ENCODE results near the gene SAMD5.
"Not testable (repeated sequence)": the region's sequence is repeated elsewhere in the genome, so short reads cannot be mapped to it uniquely, and the experiment has no call there.

SAMD5 gene

GRCh38 chr6:147527197-147527596 is 18.7 kb downstream of the SAMD5 start:
- DNase-seq (ENCODE audit: insufficient read length, low spot score) (no peak), FAIRE-seq (no peak)

- DNase-seq (ENCODE audit: insufficient read length, low spot score) (no peak), FAIRE-seq (no peak)
Measured at GRCh38 chr6:147528511-147529145, 20.1 kb downstream of the SAMD5 start.

- peak; percentile 80 for FAIRE-seq
- DNase-seq (ENCODE audit: insufficient read length, low spot score), result no peak
Measured at GRCh38 chr6:147530132-147531060, 21.9 kb downstream of the SAMD5 start.

GRCh38 chr6:147531321-147531720 is 22.8 kb downstream of the SAMD5 start:
- FAIRE-seq (no peak), DNase-seq (ENCODE audit: insufficient read length, low spot score) (no peak)

- no peak for DNase-seq (ENCODE audit: insufficient read length, low spot score)
- no peak for FAIRE-seq
Measured at GRCh38 chr6:147534116-147534860, 25.8 kb downstream of the SAMD5 start.

GRCh38 chr6:147538821-147539220 is 30.3 kb downstream of the SAMD5 start:
- FAIRE-seq (no peak), DNase-seq (ENCODE audit: insufficient read length, low spot score) (no peak)

GRCh38 chr6:147540075-147540474 is 31.6 kb downstream of the SAMD5 start:
- FAIRE-seq (no peak), DNase-seq (ENCODE audit: insufficient read length, low spot score) (no peak)

- DNase-seq (ENCODE audit: insufficient read length, low spot score); FAIRE-seq: not testable (repeated sequence)
Measured at GRCh38 chr6:147542436-147542835, 33.9 kb downstream of the SAMD5 start.

- FAIRE-seq (no peak), DNase-seq (ENCODE audit: insufficient read length, low spot score) (no peak)
Measured at GRCh38 chr6:147544420-147544819, 35.9 kb downstream of the SAMD5 start.

- FAIRE-seq (no peak), DNase-seq (ENCODE audit: insufficient read length, low spot score) (no peak)
Measured at GRCh38 chr6:147546501-147547368, 38.2 kb downstream of the SAMD5 start.

GRCh38 chr6:147547369-147547902 is 38.9 kb downstream of the SAMD5 start:
- FAIRE-seq, result no peak
- no peak for DNase-seq (ENCODE audit: insufficient read length, low spot score)

- DNase-seq (ENCODE audit: insufficient read length, low spot score) (no peak), FAIRE-seq (no peak)
Measured at GRCh38 chr6:147548921-147549475, 40.5 kb downstream of the SAMD5 start.

GRCh38 chr6:147549531-147549930 is 41.0 kb downstream of the SAMD5 start:
- DNase-seq (ENCODE audit: insufficient read length, low spot score) (no peak), FAIRE-seq (peak; percentile 14)

GRCh38 chr6:147551976-147552375 is 43.5 kb downstream of the SAMD5 start:
- DNase-seq (ENCODE audit: insufficient read length, low spot score) (no peak), FAIRE-seq (no peak)

- FAIRE-seq (no peak), DNase-seq (ENCODE audit: insufficient read length, low spot score) (no peak)
Measured at GRCh38 chr6:147553099-147553498, 44.6 kb downstream of the SAMD5 start.

GRCh38 chr6:147554281-147554680 is 45.8 kb downstream of the SAMD5 start:
- no peak for DNase-seq (ENCODE audit: insufficient read length, low spot score)
- no peak for FAIRE-seq

GRCh38 chr6:147559006-147559405 is 50.5 kb downstream of the SAMD5 start:
- DNase-seq (ENCODE audit: insufficient read length, low spot score), result no peak
- no peak for FAIRE-seq

GRCh38 chr6:147560670-147561069 is 52.2 kb downstream of the SAMD5 start:
- peak; percentile 9 for DNase-seq (ENCODE audit: insufficient read length, low spot score)
- FAIRE-seq, result no peak

- FAIRE-seq (no peak), DNase-seq (ENCODE audit: insufficient read length, low spot score) (no peak)
Measured at GRCh38 chr6:147561726-147562125, 53.2 kb downstream of the SAMD5 start.

- DNase-seq (ENCODE audit: insufficient read length, low spot score) (no peak), FAIRE-seq (no peak)
Measured at GRCh38 chr6:147563472-147563871, 55.0 kb downstream of the SAMD5 start.

All from GM19239 (cell line).